22Rv1 (cell line): ENCODE results near the gene SMC3.

Source experiments
- CTCF ChIP-seq: fragments of 450-650 bp; IDR thresholded peaks from 2 replicates; pipeline ENCODE4 v1.5.1; 2017; ENCODE audit warnings: mild to moderate bottlenecking
- ZFX ChIP-seq: fragments of 450-650 bp; IDR thresholded peaks from 2 replicates; pipeline ENCODE4 v1.6.1; 2017; ENCODE audit warnings: antibody characterized with exemption, borderline replicate concordance

- TF ChIP-seq CTCF (no peak), ZFX (no peak)
These were observed 58.7 kb downstream of the SMC3 start for GRCh38 chr10:110625951-110626855.
